ENCODE results near the gene NOTCH1.
A peak's percentile ranks its signal among the peaks of the same experiment; 100 is the strongest.
"Not testable (repeated sequence)": the region's sequence is repeated elsewhere in the genome, so short reads cannot be mapped to it uniquely, and the experiment has no call there.

The NOTCH1 gene

DNA sequence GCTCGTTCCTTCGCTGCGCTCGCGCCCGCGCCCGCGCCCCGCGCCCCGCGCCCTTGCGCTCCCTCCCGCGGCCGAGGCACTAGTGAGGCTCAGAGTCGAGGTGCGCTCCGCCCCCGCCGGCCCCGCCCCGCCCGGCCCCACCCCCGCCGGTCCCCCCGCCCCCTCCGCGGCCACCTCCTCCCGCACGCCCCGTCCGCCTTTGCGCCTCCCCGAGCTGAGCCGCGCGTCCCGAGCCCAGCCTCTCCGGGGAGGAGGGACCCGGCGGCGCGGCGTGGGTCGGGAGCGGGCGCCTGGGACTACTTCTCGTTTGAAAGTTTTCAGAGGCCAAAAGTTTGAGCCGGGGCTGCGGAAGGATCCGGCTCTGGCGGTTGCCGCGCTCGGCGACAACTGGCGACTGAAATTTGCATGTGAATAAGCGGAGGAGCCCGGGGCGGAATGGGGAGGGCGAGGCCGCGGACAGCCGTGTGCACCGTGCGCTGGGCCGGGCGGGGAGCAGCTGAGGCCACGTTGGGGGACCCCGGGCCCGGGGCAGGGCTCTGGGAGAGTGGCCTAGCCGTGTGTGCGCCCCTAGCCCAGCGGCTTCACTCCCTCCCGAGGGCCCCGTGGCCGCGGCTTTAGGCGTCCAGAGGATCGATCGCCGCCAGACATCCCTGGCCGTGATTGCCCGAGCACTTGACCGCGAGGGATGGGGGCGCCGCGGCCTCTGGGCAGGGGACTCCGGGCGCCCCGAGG is at the start of gene NOTCH1:
Gene NOTCH1, minus strand, starts transcription at position 84 of the 732 bp plus-strand sequence. CDS start 262 bp downstream, outside the sequence.
- peak; percentile 91 to 92 for DNase-seq

DNA sequence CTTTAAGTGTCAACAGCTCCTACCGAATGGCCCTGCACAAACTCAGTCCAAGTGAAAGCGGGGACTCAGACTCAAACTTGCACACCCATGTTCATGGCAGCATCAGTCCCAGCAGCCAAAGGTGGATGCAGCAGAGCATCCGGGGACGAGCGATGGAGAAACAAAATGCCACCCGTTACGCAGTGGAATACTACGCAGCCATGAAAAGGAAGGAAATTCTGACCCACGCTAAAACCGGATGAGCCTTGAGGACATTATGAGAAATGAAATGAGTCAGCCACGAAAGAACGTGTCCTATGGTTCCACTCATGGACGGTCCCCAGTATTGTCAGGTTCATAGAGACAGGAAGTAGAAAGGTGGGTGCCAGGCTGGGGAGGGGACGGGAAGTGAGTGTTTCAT is 48.6 kb upstream of the NOTCH1 start:
- DNase-seq, result no peak

DNA sequence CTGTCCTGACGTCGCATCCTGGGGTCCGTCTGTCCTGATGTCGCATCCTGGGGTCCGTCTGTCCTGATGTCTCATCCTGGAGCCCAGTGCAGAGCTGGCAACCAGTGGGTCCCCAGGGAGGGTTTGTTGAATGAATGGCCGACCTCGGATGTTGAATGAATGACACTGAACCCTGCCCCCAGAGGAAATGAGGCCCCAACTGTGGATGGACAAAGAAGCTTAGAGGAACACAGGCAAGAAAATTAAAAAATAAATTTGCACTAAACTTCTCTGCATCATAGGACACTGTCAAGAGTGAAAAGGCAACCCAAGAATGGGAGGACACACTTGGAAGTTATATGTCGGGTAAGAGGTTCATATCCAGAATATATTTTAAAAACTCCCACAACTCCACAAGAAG is 47.7 kb upstream of the NOTCH1 start:
- no peak for DNase-seq

DNA sequence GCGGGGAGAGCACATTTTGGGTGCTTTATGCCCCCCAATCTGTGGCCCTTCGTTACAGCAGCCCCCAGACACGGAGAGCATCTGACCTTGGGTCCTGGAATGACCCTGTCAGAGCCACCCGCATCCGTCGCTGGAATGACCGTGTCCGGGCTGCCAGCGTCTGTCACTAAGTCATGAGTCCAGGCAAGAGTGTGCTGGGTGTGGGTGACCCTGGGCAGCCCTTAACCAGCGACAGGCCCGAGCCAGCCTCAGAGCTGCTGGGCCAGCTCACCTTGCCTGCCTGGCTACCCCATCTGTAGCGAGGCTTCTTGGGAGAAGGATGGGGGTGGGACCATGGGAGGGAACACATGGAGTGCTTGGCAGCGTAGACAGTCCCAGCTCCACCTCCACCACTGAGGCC is 46.8 kb upstream of the NOTCH1 start:
- no peak for DNase-seq

DNA sequence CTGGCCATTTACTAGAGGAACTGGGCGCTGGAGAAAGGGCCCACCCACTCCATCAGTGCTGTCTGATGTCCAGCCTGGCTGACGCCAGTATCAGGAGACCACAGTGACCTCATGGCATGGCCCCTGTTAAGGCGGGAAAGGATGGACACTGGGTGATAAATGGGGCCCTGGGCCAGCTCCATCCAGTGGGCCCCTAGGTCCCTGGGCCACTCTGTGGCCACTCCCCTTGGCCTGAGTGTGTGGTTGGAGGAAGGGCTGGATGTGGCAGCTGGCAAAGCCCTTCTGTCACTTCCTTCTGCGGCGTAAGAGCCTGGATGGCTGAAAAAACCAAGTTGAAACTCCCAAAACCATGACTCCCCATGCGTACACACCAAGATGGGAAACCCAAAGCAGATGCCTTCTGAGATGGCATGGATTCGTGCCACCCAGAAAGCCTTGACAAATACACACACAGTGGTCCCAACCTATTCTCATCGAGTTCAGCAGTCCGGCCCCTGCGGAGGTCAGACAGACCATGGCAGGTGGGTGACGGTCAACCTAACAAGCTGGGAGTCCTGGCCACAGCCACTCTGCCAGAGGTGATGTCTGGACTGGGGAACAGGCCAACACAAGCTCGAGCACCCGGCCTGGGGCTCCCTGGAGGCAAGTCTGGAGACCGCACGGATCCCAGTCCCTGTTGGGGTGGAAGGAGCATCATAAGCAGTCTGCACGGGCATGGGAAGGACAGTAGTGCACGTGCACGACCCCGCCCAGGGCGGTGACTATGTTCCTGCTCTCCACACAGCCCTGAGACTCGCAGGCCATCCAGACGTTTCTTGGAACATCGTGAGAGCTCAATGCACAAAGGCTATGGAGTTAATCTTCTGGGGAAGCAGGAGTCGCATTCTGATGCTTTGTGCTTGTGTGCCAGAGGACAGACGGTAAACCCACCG is 45.2 kb upstream of the NOTCH1 start:
- DNase-seq, result no peak

DNA sequence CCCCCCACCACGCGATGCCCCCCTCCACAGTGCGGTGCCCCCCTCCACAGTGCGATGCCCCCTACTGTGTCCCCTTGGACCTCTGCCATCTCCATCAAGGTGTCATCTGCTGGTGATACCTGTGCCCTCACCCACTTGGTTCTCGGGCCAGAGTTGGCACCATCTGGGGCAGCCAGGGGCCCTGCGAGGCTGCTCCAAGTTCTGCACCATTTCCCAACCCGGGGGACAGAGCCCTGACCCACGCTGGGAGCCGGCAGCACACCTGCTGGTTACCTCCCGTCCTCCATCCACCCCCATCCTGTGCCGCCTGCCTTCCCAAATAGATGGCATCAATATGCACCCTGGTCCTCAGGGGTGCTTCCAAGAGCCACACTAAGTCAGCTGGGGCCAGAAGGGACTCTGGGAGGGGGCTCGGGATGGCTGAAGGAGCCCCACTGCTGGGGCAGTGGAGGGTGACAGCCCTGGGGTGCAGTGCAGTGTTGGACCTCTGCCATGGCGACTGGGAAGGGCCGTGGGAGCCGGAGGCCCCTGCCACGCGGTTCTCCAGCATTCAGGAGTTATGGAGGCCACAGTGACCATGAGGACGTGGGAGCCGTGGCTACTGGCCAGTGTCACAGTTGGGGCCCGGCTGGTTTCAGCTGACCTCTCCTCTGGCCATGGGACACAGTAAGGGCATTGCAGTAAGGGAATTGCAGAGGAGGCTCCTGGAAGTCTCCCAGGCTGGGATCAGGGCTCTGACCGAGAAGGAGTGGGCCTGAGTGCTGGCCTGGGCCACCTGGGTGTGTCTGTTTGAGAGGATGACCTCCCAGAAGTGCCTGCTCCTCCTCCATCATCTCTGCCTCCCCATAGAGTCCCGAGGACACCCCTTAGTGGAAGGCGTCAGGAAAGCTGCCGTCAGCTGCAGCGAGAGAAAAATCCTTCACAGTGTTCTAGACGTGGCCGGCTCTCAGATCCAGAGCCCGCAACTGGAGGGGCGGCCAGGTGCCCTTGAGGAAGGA is 44.2 kb upstream of the NOTCH1 start:
- DNase-seq, result no peak

DNA sequence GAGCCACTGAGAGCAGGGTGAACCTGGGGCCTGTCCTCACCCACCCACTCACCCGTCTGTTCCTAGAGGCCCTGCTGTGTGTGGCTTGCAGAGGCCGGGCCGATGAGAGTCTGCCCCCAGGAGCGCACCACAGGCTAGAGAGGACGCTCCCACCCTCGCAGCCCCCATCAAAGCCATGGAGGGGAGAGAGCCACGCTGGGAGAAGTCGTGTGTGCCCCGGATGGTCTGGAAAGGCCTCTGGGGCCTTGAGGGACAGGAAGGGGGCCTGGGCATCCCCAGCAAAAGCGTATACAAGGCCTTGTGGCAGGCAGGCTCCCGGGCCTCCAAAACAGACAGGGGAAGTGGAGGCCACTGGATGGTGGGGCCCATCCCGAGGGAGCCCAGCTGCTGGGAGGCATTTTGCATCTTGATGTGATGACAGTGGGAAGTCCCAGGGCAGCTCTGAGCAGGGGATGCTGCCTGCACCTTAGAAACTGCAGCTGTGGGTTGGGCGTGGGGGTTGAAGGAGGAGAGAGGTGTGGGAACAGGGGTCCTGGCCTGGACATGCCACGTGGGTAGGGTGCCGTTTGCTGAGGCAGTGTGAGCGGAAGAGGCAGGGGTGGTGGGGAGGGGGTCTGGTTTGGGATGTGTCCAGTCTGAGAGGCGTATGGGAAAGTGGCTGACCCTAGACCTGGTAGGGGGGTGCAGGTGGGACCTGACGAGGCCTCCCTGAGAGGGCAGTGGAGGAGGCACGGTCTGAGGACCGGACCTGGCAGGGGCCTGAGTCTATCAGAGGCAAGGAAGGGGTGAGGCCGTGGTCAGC is 43.0 kb upstream of the NOTCH1 start:
- no peak for DNase-seq

DNA sequence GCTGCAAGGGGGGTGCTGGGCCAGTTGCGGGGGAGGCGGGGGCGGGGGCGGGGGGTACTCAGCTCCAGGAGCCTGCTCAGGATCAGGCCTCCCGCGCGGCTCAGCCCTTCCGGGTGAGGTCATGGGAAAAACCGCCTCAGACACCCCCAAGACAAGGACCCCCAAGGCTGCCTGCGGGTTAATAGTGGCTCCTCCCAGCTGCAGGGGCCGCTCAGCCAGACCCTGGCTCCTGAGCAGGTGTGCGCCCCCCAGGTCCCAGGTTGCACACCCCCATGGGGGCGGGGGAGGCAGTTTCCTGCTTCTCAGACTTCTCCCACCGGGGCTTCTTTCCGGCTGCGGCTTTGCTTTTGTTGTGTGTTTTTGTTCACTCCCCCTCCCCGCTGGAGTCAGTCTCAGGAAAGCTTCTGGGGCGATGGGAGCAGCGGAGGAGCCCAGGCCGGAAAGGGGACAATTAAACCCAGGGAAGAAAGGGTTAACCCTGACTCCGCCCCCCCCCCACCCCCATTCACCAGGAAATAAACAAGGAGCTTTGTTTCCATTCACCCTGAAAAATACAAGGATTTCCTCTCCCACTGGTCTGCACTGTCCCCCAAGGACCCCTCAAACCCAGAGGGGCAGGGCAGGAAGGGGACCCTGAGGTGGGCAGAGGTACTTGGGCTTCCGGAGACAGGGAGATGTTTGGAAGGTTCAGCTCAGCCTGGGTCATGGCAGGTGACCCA is 42.3 kb upstream of the NOTCH1 start:
- DNase-seq, result no peak

DNA sequence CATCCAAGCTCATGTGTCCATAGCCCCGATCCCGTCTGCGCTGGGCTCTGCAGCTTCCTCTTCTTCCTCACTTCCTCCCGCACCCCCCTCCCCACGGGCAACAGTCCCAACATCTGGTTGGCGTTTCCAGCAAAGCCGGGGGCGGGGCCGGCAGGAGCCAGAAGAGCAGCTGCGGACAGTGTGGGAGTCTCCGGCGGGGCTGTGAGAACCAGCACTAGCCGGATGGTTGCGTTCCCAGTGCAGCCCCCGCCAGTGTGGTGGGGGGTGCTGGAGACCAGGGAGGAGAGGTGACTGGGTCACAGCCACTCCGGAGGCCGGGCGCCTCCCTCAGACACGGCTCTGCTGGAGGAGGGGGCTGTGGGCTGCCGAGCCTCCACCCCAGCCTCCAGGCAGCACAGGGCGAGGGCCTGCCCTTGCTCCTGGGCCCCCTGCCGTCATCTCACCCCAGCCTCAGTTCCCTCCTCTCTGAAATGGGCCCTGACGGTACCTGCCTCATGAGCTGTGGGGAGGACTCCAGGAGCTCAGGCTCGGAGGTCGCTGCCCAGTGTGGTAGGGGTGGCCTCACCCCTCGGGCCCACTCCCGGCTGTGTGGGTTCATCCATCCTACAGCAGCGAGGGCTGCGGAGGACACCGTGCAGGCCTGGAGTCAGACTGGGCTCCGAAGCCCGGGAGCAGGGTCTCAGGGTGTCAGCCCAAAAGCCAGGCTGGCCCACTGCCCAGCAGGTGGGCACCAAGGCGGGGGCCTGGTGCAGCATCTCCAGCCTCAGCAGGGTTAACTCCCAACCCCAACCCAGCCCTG is 41.5 kb upstream of the NOTCH1 start:
- no peak for DNase-seq

DNA sequence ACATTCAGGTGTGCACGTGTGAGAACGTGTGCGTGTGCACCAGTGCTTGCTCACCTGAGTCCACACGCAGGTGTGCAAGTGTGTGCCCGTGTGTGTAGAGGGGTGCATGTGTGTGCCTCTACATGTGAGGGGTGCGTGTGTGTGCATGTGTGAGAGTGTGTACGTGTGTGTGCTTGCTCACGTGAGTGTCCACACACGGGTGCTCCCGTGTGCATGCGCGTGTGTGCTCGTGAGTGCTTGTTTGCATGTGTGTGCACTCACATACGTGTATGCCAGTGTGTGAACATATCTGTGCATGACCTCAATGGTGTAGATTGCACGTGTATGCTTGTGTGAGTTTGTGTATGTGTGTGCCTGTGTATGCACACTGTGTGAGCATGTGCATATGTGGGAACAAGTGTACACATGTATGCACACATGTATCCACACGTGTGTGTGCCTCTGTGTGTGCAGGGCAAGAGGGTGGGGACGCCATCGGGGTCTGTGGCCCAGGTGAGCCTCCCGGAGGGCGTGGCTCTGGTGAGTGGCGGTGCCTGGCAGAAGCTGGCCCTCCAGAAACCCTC is 40.6 kb upstream of the NOTCH1 start:
- DNase-seq, result no peak

DNA sequence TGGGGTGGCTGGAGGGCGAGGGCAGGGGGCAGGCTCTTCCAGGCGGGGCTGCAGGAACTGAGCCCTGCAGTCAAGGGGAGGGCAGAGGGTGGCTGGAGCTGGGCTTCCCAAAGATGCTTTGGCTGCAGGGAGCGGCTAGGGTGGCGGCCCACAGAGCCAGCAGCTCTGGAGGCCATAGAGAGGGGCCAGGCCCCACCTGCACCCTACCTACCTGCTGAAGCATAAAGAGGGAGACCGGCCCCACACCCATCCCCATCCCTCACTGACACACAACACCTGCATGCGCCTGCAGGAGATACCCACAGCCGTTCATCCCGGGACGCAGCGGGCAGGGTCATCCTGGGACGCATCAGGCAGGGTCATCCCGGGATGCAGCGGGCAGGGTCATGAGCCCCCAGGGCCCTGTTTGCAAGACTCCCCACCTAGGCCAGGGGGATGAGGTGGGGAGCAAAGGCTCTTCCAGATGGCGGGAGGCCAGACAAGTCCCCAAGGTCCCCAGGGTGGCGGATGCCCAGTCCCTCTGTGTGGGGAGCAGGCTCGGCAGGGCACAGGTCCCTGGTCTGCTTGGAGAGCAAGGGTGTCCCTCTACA is 39.8 kb upstream of the NOTCH1 start:
- DNase-seq, result no peak

DNA sequence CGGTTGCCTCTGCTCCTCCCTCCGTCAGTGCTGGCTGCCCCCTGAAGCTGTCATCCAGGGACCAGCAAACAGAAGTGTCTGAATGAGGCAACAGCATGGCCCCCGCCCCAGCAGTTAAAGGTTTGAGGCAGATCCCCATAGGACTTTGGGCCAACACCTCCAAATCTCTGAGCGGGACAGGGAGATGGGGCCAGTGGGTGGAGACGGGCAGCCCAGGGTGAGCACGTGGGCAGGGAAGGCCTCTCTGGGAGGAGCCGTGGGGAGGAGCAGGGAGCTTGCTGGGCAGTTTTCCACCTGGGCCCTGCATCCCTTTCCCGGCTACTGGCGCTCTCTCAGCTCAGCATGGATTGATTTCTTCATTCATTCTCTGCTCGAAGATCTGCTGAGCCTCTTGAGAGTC is 39.1 kb upstream of the NOTCH1 start:
- no peak for DNase-seq

DNA sequence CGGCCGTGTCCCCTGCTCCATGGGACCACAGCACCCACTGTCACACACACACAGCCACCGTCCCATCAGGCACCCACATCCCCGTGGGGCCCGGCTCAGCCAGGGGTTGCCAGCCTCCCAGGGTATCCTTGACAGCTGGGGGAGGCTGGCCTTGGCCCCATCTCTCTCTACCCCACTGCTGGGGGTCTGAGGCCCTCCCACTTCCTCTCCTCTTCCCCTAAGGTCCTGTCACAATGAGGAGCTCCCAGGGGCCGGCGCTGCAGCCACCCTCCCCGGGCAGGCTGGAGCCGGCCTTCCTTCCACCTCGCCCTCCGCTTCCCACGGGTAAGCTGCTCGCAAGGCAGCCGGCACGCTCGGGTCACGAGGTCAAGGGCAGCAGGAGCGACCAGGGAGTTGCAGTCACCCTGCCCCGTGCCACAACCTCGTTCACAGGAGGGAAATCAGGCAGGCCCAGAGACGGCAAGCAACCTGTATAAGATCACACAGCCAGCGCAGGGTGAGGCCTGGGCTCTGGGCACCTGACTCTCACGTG is 38.6 kb upstream of the NOTCH1 start:
- no peak for DNase-seq

DNA sequence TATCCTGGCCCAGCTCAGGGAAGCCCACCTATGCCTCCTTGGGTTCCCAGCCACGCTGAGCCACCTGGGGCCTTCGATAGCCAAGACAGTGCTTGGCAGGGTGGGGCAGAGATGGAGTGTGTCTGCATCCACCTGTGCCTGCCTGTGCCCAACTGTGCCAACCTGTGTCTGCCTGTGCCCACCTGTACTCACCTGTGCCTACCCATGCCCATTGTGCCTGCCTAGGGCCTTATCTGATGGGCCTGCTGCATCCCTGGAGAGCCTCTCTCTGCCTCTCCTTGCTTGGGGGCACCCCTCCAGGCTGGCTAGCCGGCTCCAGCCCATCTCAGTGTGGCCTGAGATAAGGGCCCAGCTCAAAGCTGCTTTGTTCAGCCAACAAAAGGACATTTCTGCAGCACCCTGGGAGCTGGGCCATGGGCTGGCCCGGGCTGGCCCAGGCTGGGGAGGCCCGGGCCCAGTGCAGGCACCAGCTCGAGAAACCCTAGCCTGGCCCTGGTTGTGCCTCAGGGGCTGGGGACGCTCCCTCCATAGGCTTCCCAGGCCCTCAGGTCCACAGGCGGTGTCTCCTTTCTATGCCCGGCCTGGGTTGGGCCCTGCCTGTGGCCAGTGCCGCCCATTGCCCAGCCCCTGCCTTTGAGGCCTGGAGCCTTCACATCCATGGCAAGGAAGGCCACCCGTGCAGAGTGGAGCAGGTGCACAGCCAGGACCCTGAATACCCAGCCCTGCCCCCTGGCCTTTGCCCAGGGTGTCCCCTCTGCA is 37.3 kb upstream of the NOTCH1 start:
- DNase-seq, result no peak

DNA sequence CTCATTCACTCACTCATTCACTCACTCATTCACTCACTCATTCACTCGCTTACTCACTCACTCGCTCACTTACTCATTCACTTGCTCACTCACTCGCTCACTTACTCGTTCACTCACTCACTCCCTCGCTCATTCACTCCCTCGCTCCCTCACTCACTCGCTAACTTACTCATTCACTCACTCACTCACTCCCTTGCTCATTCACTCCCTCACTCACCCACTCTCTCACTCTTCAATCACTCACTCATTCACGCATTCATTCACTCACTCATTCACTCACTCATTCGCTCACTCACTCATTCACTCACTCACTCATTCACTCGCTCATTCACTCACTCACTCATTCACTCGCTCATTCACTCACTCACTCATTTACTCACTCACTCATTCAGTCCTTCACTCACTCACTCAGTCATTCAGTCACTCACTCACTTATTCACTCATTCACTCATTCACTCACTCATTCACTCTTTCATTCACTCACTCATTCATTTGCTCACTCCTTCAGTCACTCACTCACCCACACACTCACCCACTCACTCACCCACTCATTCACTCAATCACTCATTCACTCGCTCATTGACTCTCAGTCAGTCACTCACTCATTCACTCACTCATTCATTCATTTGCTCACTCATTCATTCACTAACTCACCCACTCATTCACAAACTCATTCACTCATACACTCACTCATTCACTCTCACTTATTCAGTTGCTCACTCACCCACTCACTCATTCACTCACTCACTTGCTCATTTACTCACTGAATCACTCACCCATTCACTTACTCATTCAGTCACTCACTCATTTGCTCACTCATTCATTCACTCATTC is 36.0 kb upstream of the NOTCH1 start:
- no peak for DNase-seq

DNA sequence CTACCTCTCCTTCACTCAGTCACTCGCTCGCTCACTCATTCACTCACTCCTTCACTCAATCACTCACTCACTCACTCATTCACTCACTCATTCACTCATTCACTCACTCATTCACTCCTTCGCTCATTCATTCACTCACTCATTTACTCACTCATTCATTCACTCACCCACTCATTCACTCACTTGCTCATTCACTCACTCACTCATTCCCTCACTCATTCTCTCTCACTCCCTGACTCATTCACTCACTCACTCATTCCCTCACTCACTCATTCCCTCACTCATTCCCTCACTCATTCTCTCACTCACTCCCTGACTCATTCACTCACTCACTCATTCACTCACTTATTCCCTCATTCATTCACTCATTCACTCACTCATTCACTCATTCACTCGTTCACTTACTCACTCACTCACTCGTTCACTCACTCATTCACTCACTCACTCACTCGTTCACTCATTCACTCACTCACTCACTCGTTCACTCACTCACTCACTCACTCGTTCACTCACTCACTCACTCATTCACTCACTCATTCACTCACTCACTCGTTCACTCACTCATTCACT is 33.9 kb upstream of the NOTCH1 start:
- not testable (repeated sequence) for DNase-seq

All from activated CD4-positive, alpha-beta T cell treated with anti-CD3 and anti-CD28 coated beads, Interleukin-2, amount 50 U/mL, for 48 hours (primary cell).